Measurements from ENCODE around the gene LRTM2.

GRCh38 chr12:1882850-1883470, 62.6 kb downstream of the LRTM2 start:
- TF ChIP-seq, protein P1, sequence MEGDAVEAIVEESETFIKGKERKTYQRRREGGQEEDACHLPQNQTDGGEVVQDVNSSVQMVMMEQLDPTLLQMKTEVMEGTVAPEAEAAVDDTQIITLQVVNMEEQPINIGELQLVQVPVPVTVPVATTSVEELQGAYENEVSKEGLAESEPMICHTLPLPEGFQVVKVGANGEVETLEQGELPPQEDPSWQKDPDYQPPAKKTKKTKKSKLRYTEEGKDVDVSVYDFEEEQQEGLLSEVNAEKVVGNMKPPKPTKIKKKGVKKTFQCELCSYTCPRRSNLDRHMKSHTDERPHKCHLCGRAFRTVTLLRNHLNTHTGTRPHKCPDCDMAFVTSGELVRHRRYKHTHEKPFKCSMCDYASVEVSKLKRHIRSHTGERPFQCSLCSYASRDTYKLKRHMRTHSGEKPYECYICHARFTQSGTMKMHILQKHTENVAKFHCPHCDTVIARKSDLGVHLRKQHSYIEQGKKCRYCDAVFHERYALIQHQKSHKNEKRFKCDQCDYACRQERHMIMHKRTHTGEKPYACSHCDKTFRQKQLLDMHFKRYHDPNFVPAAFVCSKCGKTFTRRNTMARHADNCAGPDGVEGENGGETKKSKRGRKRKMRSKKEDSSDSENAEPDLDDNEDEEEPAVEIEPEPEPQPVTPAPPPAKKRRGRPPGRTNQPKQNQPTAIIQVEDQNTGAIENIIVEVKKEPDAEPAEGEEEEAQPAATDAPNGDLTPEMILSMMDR (IDR thresholded peaks at IDR 0.05; ENCODE audit: poor library complexity, severe bottlenecking) = no peak
- no peak for TF ChIP-seq EZH2 (IDR thresholded peaks at IDR 0.05; ENCODE audit: borderline replicate concordance, insufficient read depth, low read length, poor library complexity, severe bottlenecking)
- no peak for TF ChIP-seq POLR2AphosphoS5 (IDR thresholded peaks at IDR 0.05)
- no peak for TF ChIP-seq EP300 (conservative IDR thresholded peaks at IDR 0.05; ENCODE audit: poor library complexity, severe bottlenecking)
- TF ChIP-seq TAF1 (IDR thresholded peaks at IDR 0.05; ENCODE audit: low read depth) = no peak
- TF ChIP-seq RAD21 (conservative IDR thresholded peaks at IDR 0.05) = no peak
- no peak for TF ChIP-seq MXI1 (conservative IDR thresholded peaks at IDR 0.05; ENCODE audit: poor library complexity, severe bottlenecking)
- no peak for TF ChIP-seq SMC3 (conservative IDR thresholded peaks at IDR 0.05; ENCODE audit: poor library complexity)
